HK-2 (cell line): ENCODE data around the gene TINAG.

Source experiments
- DNase-seq: peaks from one replicate; pipeline ENCODE4 v3.0.0-alpha.2; 2018; ENCODE audit not compliant: unreplicated experiment

The TINAG gene

GRCh38 chr6:54427396-54427937, 119.2 kb downstream of the TINAG start:
- DNase-seq: no peak

DNA sequence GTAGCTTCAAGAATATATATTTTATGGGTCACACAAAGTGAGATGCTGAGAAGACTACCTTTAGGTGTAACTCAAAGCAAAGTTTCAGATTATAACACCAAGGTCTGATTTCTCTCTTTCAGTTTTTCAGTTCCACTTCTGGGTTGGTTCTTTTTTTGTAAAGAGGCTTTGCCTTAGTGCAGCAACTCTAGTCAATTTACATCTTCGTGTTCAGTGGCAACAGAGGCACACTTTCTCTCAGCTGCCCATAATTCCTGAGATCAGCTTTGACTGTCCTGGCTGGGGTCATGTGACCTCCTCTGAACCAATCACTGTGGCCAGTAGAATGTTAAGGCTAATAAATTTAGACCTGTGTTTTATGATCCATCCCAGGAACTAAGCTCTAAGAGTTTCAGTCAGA, 120.2 kb downstream of the TINAG start:
- DNase-seq: no peak

- DNase-seq: no peak
These were observed 123.2 kb downstream of the TINAG start for GRCh38 chr6:54431466-54431865.
